ENCODE data around the gene ERICH6.

GRCh38 chr3:150722267-150722666 lies 18.5 kb upstream of the ERICH6 start:
- TF ChIP-seq POLR2A (IDR thresholded peaks at IDR 0.05; ENCODE audit: low read depth, low read length) (no peak), POLR2AphosphoS5 (IDR thresholded peaks at IDR 0.05; ENCODE audit: low read depth, low read length) (no peak)
